ENCODE data around the gene HTR3E. TPM values are rescaled to one million over a fixed set of nuclear protein-coding genes. Genes with fewer than 3 reads are reported as not detected.
"Not testable (repeated sequence)": the region's sequence is repeated elsewhere in the genome, so short reads cannot be mapped to it uniquely, and the experiment has no call there.

HTR3E gene
- total RNA-seq, 1 donor from 2014 or later, result not detected

GRCh38 chr3:184117636-184118035 lies 20.8 kb downstream of the HTR3E start:
- DNase-seq, result no peak

DNA sequence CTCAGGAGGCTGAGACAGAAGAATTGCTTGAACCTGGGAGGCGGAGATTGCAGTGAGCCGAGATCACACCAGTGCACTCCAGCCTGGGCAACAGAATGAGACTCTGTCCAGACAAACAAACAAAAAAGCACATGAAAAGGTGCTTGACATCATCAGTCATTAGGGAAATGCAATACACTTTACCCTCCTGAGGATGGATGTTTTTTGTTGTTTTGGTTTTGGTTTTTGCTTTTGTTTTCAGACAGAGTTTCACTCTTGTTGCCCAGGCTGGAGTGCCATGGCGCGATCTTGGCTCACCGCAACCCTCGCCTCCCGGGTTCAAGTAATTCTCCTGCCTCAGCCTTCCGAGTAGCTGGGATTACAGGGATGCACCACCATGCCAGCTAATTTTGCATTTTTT lies 24.2 kb downstream of the HTR3E start:
- DNase-seq, result not testable (repeated sequence)

DNA sequence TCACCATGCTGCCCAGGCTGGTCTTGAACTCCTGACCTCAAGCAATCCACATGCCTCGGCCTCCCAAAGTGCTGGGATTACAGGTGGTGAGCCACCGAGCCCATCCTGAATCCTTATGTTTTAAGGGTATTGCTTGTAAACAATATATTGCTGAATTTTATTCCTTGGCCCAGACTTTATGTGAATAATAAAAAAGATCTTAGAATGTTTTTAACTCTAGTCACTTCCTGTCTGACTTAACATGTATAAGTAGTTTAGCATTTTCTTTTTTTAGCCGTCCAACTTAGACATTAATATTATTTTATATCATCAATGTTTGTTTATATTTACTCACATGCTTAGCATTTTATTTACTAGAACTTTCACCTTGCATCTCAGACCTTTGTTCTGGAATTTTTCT lies 29.1 kb downstream of the HTR3E start:
- DNase-seq, result no peak

DNA sequence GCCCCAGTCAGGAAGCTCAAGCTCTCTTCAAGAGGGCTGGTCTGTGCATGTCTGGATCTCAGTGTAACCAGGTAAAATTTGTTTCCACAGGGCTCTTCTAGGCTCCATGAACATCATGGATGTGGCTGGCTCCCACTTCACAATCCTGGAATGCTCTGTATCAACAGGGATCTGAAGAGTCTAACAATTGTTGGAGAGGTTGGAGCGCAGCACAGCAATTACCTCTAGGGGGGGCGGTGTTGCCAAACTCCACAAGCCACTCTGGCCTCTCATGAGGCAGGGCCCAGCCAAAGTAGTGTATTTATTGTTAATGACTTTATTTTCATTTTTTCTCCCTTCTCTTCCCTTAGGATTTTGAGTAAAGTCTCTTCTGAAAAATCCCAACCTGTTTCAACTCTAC lies 32.1 kb downstream of the HTR3E start:
- peak; percentile 62 for DNase-seq

GRCh38 chr3:184132945-184133344 lies 36.1 kb downstream of the HTR3E start:
- no peak for DNase-seq

GRCh38 chr3:184133840-184134745 lies 37.2 kb downstream of the HTR3E start:
- peak; percentile 85 for DNase-seq

DNA sequence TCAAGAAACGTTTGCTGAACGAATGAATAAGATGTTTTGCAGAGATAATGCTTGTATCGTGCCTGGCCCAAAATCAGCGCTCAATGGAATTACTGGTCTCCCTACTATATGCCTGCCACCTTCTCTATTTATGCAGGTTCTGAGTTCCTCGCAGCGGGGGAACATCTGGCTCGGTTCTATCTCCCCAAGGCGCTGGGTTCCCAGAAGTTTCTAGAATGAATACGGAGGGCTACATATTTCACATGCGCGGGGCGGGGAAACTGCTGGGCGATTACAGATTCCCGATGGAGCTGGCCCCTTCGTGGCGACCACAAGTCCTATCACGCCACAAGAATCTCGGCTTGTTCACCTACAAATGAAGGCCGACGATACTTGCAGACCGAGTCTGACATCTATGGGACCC lies 37.9 kb downstream of the HTR3E start:
- no peak for DNase-seq

DNA sequence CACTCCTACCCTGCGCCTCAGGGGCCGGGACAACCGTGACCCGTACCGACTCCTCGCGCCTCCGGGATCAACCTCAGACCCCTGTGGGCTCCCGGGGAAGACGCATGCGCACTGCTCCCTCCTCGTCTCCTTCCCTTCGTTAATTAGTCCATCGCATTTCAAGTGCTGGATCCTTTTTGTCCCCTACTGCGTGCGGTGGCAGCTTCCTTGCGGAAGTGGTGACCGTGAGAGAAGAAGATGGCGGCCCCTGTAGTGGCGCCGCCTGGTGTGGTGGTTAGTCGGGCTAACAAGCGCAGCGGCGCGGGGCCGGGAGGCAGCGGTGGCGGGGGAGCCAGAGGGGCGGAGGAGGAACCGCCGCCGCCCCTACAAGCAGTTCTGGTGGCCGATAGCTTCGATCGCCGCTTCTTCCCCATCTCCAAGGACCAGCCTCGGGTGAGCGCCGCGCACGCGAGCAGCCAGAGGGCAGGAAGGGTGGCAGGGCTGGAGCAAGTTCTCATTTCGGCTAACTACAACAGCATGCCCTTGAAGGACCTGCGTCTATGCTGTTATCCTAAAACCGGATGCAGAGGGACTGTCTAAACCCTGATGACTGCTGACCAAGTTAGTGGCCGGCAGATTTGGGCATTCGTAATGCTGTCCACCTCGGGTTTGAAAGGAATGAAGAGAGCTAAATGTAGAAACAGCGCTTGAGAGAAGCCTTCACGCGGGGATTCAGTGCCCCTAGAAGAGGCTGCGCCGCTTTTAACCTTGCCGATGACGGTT lies 38.5 kb downstream of the HTR3E start, which contains the start of gene EIF2B5:
Gene EIF2B5 (plus strand): TSS at position 210 of the 762 bp plus-strand sequence. CDS start 28 bp downstream, at position 238.
- peak; percentile 96 for DNase-seq

- DNase-seq, result no peak
Measured at GRCh38 chr3:184135911-184136260, 39.0 kb downstream of the HTR3E start.

GRCh38 chr3:184140436-184140835 lies 43.6 kb downstream of the HTR3E start:
- DNase-seq, result no peak

- DNase-seq, result no peak
Measured at GRCh38 chr3:184142199-184142598, 45.3 kb downstream of the HTR3E start.

GRCh38 chr3:184143327-184143726 lies 46.5 kb downstream of the HTR3E start:
- no peak for DNase-seq

GRCh38 chr3:184144505-184144904 lies 47.6 kb downstream of the HTR3E start:
- no peak for DNase-seq

DNA sequence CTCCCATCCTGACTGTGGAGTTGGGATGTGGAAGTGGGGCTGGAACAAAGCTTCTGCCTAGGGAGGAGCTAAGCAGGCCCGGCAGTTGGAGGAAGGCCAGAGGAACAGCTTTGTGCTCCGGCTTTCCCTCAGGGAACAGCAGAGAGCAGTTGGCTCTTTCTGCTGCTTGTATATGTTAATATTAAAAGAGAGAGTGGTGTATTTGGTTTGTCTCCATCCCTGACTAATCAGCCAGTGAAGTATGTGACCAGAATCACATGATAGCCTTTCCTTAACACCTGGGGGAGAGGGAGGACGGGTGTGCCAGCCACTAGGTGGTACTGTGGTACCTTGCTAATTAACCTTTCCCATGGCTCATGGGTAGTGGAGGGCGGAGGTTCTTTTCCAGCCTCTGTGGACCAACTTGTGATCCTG lies 48.3 kb downstream of the HTR3E start:
- DNase-seq, result peak; percentile 73

- DNase-seq, result no peak
Measured at GRCh38 chr3:184145751-184146270, 48.9 kb downstream of the HTR3E start.

- no peak for DNase-seq
Measured at GRCh38 chr3:184148076-184148475, 51.2 kb downstream of the HTR3E start.

DNA sequence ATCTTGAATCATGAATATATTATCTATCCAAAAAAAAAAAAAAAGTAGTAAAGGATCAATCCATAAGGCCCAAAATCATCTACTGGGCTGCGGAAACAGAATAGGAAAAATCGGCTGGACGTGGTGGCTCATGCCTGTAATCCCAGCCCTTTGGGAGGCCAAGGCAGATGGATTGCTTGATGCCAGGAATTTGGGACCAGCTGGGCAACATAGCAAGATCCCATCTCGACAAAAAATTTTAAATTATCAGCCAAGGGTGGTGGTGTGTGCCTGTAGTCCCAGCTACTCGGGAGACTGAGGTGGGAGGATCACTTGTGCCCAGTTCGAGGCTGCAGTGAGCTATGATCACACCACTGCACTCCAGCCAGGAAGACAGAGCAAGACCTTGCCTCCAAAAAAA lies 52.3 kb downstream of the HTR3E start:
- no peak for DNase-seq

DNA sequence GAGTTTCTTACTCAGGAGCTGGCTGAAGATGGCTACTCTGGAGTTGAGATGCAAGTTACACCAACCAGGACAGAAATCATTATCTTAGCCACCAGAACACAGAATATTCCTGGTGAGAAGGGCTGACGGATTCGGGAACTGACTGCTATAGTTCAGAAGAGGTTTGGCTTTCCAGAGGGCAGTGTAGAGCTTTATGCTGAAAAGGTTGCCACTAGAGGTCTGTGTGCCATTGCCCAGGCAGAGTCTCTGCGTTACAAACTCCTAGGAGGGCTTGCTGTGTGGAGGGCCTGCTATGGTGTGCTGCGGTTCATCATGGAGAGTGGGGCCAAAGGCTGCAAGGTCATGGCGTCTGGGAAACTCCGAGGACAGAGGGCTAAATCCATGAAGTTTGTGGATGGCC lies 52.9 kb downstream of the HTR3E start:
- peak; percentile 51 for DNase-seq

GRCh38 chr3:184154885-184155643 lies 58.2 kb downstream of the HTR3E start, which contains the start of gene DVL3:
Gene DVL3 (plus strand): TSS chr3:184155377. CDS start chr3:184155636, 259 bp downstream.
- DNase-seq, result peak; percentile 55

GRCh38 chr3:184155644-184156521 lies 59.0 kb downstream of the HTR3E start:
- DNase-seq, result peak; percentile 50

DNA sequence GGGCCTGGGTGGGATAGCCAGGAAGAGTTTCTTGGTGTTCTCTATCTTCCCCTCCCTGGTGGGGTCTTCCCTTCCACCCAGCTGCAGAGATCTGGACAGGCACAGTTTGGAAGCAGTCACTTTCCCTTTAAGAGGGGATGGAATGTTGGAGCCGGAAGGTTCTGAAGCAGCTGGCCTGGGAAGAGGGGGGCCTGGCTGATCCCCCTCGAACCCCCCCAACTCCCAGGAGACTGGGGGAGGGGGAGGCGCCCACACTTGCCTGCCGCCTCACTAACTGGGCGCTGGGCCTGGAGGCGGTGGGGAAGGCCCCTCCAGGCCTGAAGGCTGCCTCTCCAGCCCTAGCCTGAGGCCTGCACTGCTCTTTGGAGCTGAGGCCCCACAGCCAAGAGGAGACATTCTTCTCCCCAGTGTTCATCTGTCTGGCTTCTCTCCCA lies 59.7 kb downstream of the HTR3E start:
- peak; percentile 54 for DNase-seq

All from dermis blood vessel endothelial cell (primary cell).